ENCODE data around the gene GALNT3.

GALNT3 gene

GRCh38 chr2:165779706-165780105 is 14.3 kb downstream of the GALNT3 start:
- Histone ChIP-seq H3K4me3 (ENCODE audit: insufficient read length, low read depth) (no peak overlapping the region), H3K9ac (ENCODE audit: insufficient read length, low read depth) (no peak overlapping the region), H3K27me3 (ENCODE audit: insufficient read depth, insufficient read length) (no peaks in the 10 kb centered on the region), H3K36me3 (ENCODE audit: insufficient read depth, insufficient read length, low read length) (no peaks in the 10 kb centered on the region), H3K9me3 (ENCODE audit: insufficient read depth, low read length) (peaks cover 14% of the 10 kb centered on the region), H3K4me1 (ENCODE audit: insufficient read depth, insufficient read length) (no peaks in the 10 kb centered on the region)
- DNase-seq (ENCODE audit: low read depth, low spot score), result no peak
- TF ChIP-seq ZNF274 (IDR thresholded peaks at IDR 0.05; ENCODE audit: low read depth, low read length), result no peak
- TF ChIP-seq SUZ12 (IDR thresholded peaks at IDR 0.05; ENCODE audit: extremely low read depth, insufficient read depth, insufficient read length), result no peak
- no peak for TF ChIP-seq YY1 (IDR thresholded peaks at IDR 0.05; ENCODE audit: insufficient read depth, insufficient read length)

- Histone ChIP-seq H3K4me1 (ENCODE audit: insufficient read depth, insufficient read length) (no peaks in the 10 kb centered on the region), H3K9ac (ENCODE audit: insufficient read length, low read depth) (no peak overlapping the region), H3K9me3 (ENCODE audit: insufficient read depth, low read length) (peaks cover 14% of the 10 kb centered on the region), H3K36me3 (ENCODE audit: insufficient read depth, insufficient read length, low read length) (no peaks in the 10 kb centered on the region), H3K4me3 (ENCODE audit: insufficient read length, low read depth) (no peak overlapping the region), H3K27me3 (ENCODE audit: insufficient read depth, insufficient read length) (no peaks in the 10 kb centered on the region)
- DNase-seq (ENCODE audit: low read depth, low spot score), result peak; percentile 33
- TF ChIP-seq SUZ12 (IDR thresholded peaks at IDR 0.05; ENCODE audit: extremely low read depth, insufficient read depth, insufficient read length), result no peak
Observed at GRCh38 chr2:165778653-165779451, 15.2 kb downstream of the GALNT3 start.

- Histone ChIP-seq H3K27me3 (ENCODE audit: insufficient read depth, insufficient read length) (no peaks in the 10 kb centered on the region), H3K9ac (ENCODE audit: insufficient read length, low read depth) (no peak overlapping the region), H3K4me3 (ENCODE audit: insufficient read length, low read depth) (no peak overlapping the region), H3K9me3 (ENCODE audit: insufficient read depth, low read length) (peaks cover 14% of the 10 kb centered on the region), H3K4me1 (ENCODE audit: insufficient read depth, insufficient read length) (no peaks in the 10 kb centered on the region), H3K36me3 (ENCODE audit: insufficient read depth, insufficient read length, low read length) (no peaks in the 10 kb centered on the region)
- TF ChIP-seq YY1 (IDR thresholded peaks at IDR 0.05; ENCODE audit: insufficient read depth, insufficient read length), result no peak
- no peak for TF ChIP-seq SUZ12 (IDR thresholded peaks at IDR 0.05; ENCODE audit: extremely low read depth, insufficient read depth, insufficient read length)
- no peak for TF ChIP-seq ZNF274 (IDR thresholded peaks at IDR 0.05; ENCODE audit: low read depth, low read length)
- no peak for DNase-seq (ENCODE audit: low read depth, low spot score)
Observed at GRCh38 chr2:165778187-165778556, 15.9 kb downstream of the GALNT3 start.

- Histone ChIP-seq H3K27me3 (ENCODE audit: insufficient read depth, insufficient read length) (no peaks in the 10 kb centered on the region), H3K9ac (ENCODE audit: insufficient read length, low read depth) (no peak overlapping the region), H3K4me3 (ENCODE audit: insufficient read length, low read depth) (no peak overlapping the region), H3K36me3 (ENCODE audit: insufficient read depth, insufficient read length, low read length) (no peaks in the 10 kb centered on the region), H3K4me1 (ENCODE audit: insufficient read depth, insufficient read length) (no peaks in the 10 kb centered on the region), H3K9me3 (ENCODE audit: insufficient read depth, low read length) (peaks cover 14% of the 10 kb centered on the region)
- no peak for DNase-seq (ENCODE audit: low read depth, low spot score)
- TF ChIP-seq YY1 (IDR thresholded peaks at IDR 0.05; ENCODE audit: insufficient read depth, insufficient read length), result no peak
- TF ChIP-seq SUZ12 (IDR thresholded peaks at IDR 0.05; ENCODE audit: extremely low read depth, insufficient read depth, insufficient read length), result no peak
- TF ChIP-seq ZNF274 (IDR thresholded peaks at IDR 0.05; ENCODE audit: low read depth, low read length), result no peak
Observed at GRCh38 chr2:165777522-165778186, 16.4 kb downstream of the GALNT3 start.

- no peak overlapping the region for H3K9ac ChIP-seq (ENCODE audit: insufficient read length, low read depth)
- no peak for DNase-seq (ENCODE audit: low read depth, low spot score)
- no peak overlapping the region for H3K4me3 ChIP-seq (ENCODE audit: insufficient read length, low read depth)
- H3K9me3 ChIP-seq (ENCODE audit: insufficient read depth, low read length), result peaks cover 14% of the 10 kb centered on the region
- H3K36me3 ChIP-seq (ENCODE audit: insufficient read depth, insufficient read length, low read length), result no peaks in the 10 kb centered on the region
- no peaks in the 10 kb centered on the region for H3K4me1 ChIP-seq (ENCODE audit: insufficient read depth, insufficient read length)
- H3K27me3 ChIP-seq (ENCODE audit: insufficient read depth, insufficient read length), result no peaks in the 10 kb centered on the region
- TF ChIP-seq ZNF274 (IDR thresholded peaks at IDR 0.05; ENCODE audit: low read depth, low read length) (no peak), YY1 (IDR thresholded peaks at IDR 0.05; ENCODE audit: insufficient read depth, insufficient read length) (no peak), SUZ12 (IDR thresholded peaks at IDR 0.05; ENCODE audit: extremely low read depth, insufficient read depth, insufficient read length) (no peak)
Observed at GRCh38 chr2:165776796-165777195, 17.3 kb downstream of the GALNT3 start.

- H3K27me3 ChIP-seq (ENCODE audit: insufficient read depth, insufficient read length), result no peaks in the 10 kb centered on the region
- H3K4me1 ChIP-seq (ENCODE audit: insufficient read depth, insufficient read length), result no peaks in the 10 kb centered on the region
- no peaks in the 10 kb centered on the region for H3K36me3 ChIP-seq (ENCODE audit: insufficient read depth, insufficient read length, low read length)
- no peak overlapping the region for H3K4me3 ChIP-seq (ENCODE audit: insufficient read length, low read depth)
- DNase-seq (ENCODE audit: low read depth, low spot score), result no peak
- no peak overlapping the region for H3K9ac ChIP-seq (ENCODE audit: insufficient read length, low read depth)
- TF ChIP-seq YY1 (IDR thresholded peaks at IDR 0.05; ENCODE audit: insufficient read depth, insufficient read length), result no peak
- no peak for TF ChIP-seq SUZ12 (IDR thresholded peaks at IDR 0.05; ENCODE audit: extremely low read depth, insufficient read depth, insufficient read length)
- peaks cover 14% of the 10 kb centered on the region for H3K9me3 ChIP-seq (ENCODE audit: insufficient read depth, low read length)
Observed at GRCh38 chr2:165776013-165776412, 18.0 kb downstream of the GALNT3 start.

- no peaks in the 10 kb centered on the region for H3K27me3 ChIP-seq (ENCODE audit: insufficient read depth, insufficient read length)
- H3K9me3 ChIP-seq (ENCODE audit: insufficient read depth, low read length), result no peaks in the 10 kb centered on the region; the same call in 1 of the 2 replicates
- no peak for DNase-seq (ENCODE audit: low read depth, low spot score)
- no peak overlapping the region for H3K9ac ChIP-seq (ENCODE audit: insufficient read length, low read depth)
- no peaks in the 10 kb centered on the region for H3K36me3 ChIP-seq (ENCODE audit: insufficient read depth, insufficient read length, low read length)
- no peaks in the 10 kb centered on the region for H3K4me1 ChIP-seq (ENCODE audit: insufficient read depth, insufficient read length)
- TF ChIP-seq YY1 (IDR thresholded peaks at IDR 0.05; ENCODE audit: insufficient read depth, insufficient read length) (no peak), SUZ12 (IDR thresholded peaks at IDR 0.05; ENCODE audit: extremely low read depth, insufficient read depth, insufficient read length) (no peak), ZNF274 (IDR thresholded peaks at IDR 0.05; ENCODE audit: low read depth, low read length) (no peak)
- no peak overlapping the region for H3K4me3 ChIP-seq (ENCODE audit: insufficient read length, low read depth)
Observed at GRCh38 chr2:165773684-165774083, 20.4 kb downstream of the GALNT3 start.
